ENCODE results near the gene PRPF40A.

PRPF40A gene

GRCh38 chr2:152706477-152707021 lies 10.7 kb downstream of the PRPF40A start:
- Histone ChIP-seq H3K4me1 (ENCODE audit: low read length) (no peaks in the 10 kb centered on the region), H3K27ac (ENCODE audit: low read length) (no peak overlapping the region), H3K9ac (ENCODE audit: low read length) (no peak overlapping the region), H2AFZ (ENCODE audit: low read depth, low read length) (no peak overlapping the region), H3K79me2 (ENCODE audit: low read length) (peaks cover 100% of the 10 kb centered on the region), H3K4me2 (ENCODE audit: low read length) (no peak overlapping the region), H3K27me3 (ENCODE audit: low read depth, low read length) (no peaks in the 10 kb centered on the region), H4K20me1 (ENCODE audit: insufficient read depth, low read length) (peaks cover 88% of the 10 kb centered on the region), H3K36me3 (replicated peaks; ENCODE audit: low read depth, low read length) (peaks cover 78% of the 10 kb centered on the region), H3K4me3 (ENCODE audit: low read length) (no peak overlapping the region), H3K9me3 (ENCODE audit: insufficient read depth, low read length) (no peaks in the 10 kb centered on the region)
- TF ChIP-seq EZH2phosphoT487 (IDR thresholded peaks at IDR 0.05; ENCODE audit: low read depth) (no peak), CTCF (IDR thresholded peaks at IDR 0.05; ENCODE audit: low read depth, low read length) (no peak)

DNA sequence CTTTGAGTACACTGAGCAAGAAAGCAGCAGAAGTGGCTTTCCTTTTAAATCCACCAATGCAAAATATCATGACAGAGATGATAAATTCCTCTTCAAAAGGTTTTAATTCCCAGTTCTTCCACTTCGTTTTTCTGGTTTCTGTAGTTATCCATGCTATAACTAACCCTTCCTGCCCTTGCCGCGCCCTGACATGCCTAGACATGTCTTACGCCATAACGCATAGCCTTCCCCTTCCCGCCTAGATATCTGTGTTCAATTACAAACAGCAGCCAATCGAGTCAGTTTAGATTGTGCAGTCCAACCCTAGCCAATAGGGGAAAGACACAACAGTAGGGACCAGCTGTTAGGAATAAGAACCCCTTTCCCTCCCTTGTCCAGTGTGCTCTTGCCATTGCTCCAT lies 16.1 kb downstream of the PRPF40A start:
- no peaks in the 10 kb centered on the region for H3K4me1 ChIP-seq (ENCODE audit: low read length)
- H3K27me3 ChIP-seq (ENCODE audit: low read depth, low read length) = no peaks in the 10 kb centered on the region
- no peak overlapping the region for H3K27ac ChIP-seq (ENCODE audit: low read length)
- no peak overlapping the region for H3K4me3 ChIP-seq (ENCODE audit: low read length)
- no peak overlapping the region for H2AFZ ChIP-seq (ENCODE audit: low read depth, low read length)
- no peak overlapping the region for H3K4me2 ChIP-seq (ENCODE audit: low read length)
- H3K79me2 ChIP-seq (ENCODE audit: low read length) = peaks cover 100% of the 10 kb centered on the region
- TF ChIP-seq EZH2phosphoT487 (IDR thresholded peaks at IDR 0.05; ENCODE audit: low read depth) (no peak), CTCF (IDR thresholded peaks at IDR 0.05; ENCODE audit: low read depth, low read length) (no peak)
- H4K20me1 ChIP-seq (ENCODE audit: insufficient read depth, low read length) = peaks cover 76% of the 10 kb centered on the region
- peaks cover 46% of the 10 kb centered on the region for H3K36me3 ChIP-seq (replicated peaks; ENCODE audit: low read depth, low read length)
- no peaks in the 10 kb centered on the region for H3K9me3 ChIP-seq (ENCODE audit: insufficient read depth, low read length)
- no peak overlapping the region for H3K9ac ChIP-seq (ENCODE audit: low read length)

GRCh38 chr2:152696476-152696875 lies 20.8 kb downstream of the PRPF40A start:
- H3K27me3 ChIP-seq (ENCODE audit: low read depth, low read length) = no peaks in the 10 kb centered on the region
- no peak overlapping the region for H3K27ac ChIP-seq (ENCODE audit: low read length)
- H3K36me3 ChIP-seq (replicated peaks; ENCODE audit: low read depth, low read length) = peaks cover 15% of the 10 kb centered on the region
- no peak overlapping the region for H2AFZ ChIP-seq (ENCODE audit: low read depth, low read length)
- no peak overlapping the region for H3K4me2 ChIP-seq (ENCODE audit: low read length)
- H3K4me3 ChIP-seq (ENCODE audit: low read length) = no peak overlapping the region
- TF ChIP-seq EZH2phosphoT487 (IDR thresholded peaks at IDR 0.05; ENCODE audit: low read depth) = no peak
- TF ChIP-seq CTCF (IDR thresholded peaks at IDR 0.05; ENCODE audit: low read depth, low read length) = no peak
- peaks cover 35% of the 10 kb centered on the region for H4K20me1 ChIP-seq (ENCODE audit: insufficient read depth, low read length)
- H3K79me2 ChIP-seq (ENCODE audit: low read length) = peaks cover 97% of the 10 kb centered on the region
- no peaks in the 10 kb centered on the region for H3K9me3 ChIP-seq (ENCODE audit: insufficient read depth, low read length)
- no peak overlapping the region for H3K9ac ChIP-seq (ENCODE audit: low read length)
- peaks cover 37% of the 10 kb centered on the region for H3K4me1 ChIP-seq (ENCODE audit: low read length)

DNA sequence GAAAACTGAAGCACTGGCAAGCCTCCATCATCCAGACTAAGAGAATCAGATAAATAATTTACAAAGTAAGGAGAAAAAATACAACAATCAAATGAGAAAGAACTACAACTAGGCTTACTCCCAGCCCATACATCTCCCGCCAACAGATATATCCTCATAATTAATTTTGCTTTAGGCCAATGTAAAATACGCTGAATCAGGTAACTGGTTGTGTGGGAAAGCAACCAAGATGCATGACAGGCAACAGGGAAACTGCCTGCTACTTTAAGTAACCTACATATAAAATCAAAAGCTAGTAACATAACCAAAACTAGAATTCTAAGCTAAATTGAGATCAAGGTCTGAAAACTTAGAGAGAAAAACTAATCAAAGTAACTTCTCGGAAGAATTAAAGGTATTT lies 21.5 kb downstream of the PRPF40A start:
- no peak overlapping the region for H2AFZ ChIP-seq (ENCODE audit: low read depth, low read length)
- peaks cover 37% of the 10 kb centered on the region for H3K4me1 ChIP-seq (ENCODE audit: low read length)
- no peak overlapping the region for H3K4me2 ChIP-seq (ENCODE audit: low read length)
- no peak for TF ChIP-seq CTCF (IDR thresholded peaks at IDR 0.05; ENCODE audit: low read depth, low read length)
- no peak for TF ChIP-seq EZH2phosphoT487 (IDR thresholded peaks at IDR 0.05; ENCODE audit: low read depth)
- no peak overlapping the region for H3K27ac ChIP-seq (ENCODE audit: low read length)
- no peak overlapping the region for H3K9ac ChIP-seq (ENCODE audit: low read length)
- peaks cover 96% of the 10 kb centered on the region for H3K79me2 ChIP-seq (ENCODE audit: low read length)
- H3K36me3 ChIP-seq (replicated peaks; ENCODE audit: low read depth, low read length) = peaks cover 9% of the 10 kb centered on the region
- H3K9me3 ChIP-seq (ENCODE audit: insufficient read depth, low read length) = no peaks in the 10 kb centered on the region
- H3K4me3 ChIP-seq (ENCODE audit: low read length) = no peak overlapping the region
- peaks cover 29% of the 10 kb centered on the region for H4K20me1 ChIP-seq (ENCODE audit: insufficient read depth, low read length)
- H3K27me3 ChIP-seq (ENCODE audit: low read depth, low read length) = no peaks in the 10 kb centered on the region

Measured in OCI-LY3 (cell line).